Stimulated activated CD4-positive, alpha-beta T cell treated with anti-CD3 and anti-CD28 coated beads, Interleukin-12 subunit alpha, Interleukin-12 subunit beta, amount 100 ng/mL, for 48 hours (primary cell): ENCODE measurements around the gene CEP78.
"Not testable (repeated sequence)": the region's sequence is repeated elsewhere in the genome, so short reads cannot be mapped to it uniquely, and the experiment has no call there.

Experiments
- DNase-seq, 3 donors: peaks; one replicate each; pipeline ENCODE4 v3.0.0-alpha.2; 2020; ENCODE audit warnings: low read depth in 2 of 3, low spot score in 1 of 3

CEP78 gene

DNA sequence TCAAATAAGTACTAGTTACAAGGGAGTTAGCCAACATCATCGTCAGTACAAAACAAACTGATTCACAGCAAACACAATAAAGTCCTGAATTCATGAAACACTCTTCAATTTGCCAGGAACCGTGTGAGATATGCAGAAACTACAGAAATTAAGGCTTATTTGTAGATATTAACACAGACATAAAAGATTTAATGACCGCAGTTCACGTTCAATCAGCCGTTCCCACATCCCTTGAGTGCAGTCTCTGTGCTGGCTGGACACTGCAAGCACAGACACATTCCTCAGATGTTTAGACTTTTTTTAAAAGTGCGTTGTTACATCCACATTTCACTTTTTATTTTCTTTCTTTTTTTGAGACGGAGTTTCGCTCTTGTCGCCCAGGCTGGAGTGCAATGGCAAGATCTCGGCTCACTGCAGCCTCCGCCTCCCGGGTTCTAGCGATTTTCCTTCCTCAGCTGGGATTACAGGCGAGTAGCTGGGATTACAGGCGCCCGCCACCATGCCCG lies 566 bp upstream of the CEP78 start:
- no peak for DNase-seq

DNA sequence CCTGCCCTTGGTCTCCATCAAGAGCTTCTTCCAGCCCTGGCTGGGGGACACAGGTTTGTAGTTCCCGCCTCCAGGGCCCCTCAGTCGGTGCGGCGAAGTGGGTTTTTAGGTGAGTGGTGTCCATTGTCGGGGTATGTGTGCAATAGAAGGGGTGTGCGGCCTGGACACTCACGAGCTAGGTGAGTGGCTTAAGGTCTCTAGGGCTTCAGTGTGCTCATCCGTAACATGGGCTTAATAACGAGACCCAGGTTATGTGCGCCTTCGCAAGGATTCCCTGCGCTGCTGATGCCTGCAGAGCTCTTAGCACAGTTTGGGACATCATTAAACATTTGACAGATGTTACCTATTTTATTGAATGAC lies 656 bp downstream of the CEP78 start:
- no peak for DNase-seq

DNA sequence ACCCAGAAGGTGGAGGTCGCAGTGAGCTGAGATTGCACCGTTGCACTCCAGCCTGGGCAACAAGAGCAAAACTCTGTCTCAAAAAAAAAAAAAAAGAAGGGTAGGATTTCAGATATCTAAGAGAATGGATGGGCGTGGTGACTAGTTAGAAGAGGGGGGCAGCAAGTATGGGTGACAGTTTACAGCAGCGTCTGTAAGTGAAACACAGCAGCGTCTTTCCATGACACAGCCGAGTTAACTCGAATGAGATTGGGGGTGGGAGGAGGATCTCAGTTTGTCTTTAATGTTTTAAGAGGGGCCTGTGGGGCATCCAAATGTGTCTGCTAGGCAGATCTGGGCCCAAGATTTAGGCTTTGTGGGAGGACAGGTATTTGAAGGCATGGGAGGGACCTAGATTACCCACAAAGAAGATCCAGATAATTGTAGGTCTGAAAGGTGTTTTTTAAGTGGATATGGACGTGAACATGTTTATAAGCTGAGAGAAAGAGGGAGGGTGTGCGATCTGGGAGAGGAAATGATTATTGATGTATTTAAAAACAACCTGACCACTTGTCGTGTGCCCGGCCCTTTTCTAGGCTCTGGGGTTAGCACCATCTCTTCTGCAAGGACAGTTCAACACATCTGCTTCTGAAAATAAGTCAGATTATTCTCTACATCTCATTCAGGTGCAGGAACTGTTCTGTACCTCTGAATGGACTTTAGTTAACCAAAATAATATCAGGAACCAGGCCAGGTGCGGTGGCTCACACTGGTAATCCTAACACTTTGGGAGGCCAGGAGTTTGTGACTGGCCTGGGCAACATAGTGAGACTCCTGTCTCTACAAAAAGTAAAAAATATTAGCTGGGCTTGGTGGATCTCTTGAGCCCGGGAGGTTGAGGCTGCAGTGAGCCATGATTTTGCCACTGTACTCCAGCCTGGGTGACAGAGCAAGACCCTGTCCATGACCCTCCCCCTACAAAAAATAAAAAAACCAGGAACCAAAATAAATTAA lies 2.5 kb downstream of the CEP78 start:
- DNase-seq = no peak

DNA sequence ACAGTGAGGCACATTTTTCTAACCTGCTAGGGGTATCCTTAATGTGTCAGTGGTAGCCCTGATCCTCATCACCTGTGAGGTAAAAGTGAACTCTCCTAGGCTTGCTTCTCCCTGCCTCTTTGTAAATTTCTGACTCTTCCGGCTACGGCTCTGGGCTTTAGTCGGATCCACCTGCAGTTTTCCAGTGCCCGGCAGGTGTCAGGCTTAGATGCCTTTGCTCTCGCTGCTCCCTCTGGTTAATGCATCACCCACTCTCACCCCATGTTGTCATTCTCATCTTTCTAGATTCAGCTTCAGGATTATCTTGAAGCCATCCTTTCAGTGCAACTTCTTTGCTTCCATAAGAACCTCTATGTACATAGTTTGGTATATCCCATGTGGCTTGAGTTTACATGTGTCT lies 3.6 kb downstream of the CEP78 start:
- DNase-seq = no peak

DNA sequence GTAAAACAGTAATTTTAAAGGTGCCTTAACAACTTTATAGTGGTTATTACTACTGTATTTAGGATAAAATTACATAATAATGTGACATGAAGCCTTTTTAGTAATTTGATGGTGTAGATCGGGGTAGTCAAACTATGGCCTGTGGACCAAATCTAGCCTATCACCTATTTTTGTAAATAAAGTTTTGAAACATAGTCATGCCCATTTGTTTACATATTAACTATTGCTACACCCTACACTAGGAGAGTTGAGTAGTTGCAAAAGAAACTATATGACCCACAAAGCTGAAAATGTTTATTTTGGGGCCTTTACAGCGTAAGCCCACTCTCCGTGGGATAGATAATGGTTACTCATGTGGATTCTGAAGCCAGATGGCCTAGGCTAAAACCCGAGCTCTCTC lies 6.2 kb downstream of the CEP78 start:
- DNase-seq = no peak

DNA sequence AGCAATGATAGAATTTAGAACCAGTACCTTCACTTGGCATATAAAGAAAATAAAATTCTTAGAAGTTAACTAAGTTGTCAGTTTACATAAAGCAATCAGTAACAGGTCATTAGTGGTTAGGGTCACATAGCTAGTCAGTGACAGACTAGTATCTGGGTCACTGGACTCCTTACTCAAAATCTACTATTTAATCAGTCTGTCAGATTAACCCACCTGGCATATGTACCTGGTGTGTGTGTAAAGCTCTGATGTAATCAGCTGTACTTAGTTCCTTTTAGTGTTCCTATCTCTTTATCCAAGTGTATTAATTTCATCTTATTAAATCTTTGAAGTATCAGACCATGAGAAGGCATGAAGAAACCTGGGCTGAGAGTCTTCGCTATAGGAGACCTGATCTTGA lies 7.3 kb downstream of the CEP78 start:
- DNase-seq = no peak

DNA sequence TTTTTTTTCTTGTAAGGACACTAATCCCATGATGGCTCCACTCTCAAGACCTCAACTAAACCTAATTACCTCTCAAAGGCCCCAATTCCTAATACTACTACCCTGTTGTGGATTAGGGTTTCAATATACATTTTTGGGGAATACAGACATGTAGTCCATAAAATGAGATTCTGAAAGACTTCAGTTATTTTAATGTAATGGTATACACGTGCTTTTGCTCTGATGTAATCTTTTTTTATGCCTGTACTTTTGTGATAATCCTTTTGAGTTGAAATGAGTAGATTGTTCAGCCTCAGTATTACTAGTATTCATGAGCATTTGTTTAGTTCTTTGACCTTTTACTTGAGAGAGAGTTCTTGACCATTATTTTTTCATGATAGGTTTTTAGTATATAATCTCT lies 9.5 kb downstream of the CEP78 start:
- no peak for DNase-seq

DNA sequence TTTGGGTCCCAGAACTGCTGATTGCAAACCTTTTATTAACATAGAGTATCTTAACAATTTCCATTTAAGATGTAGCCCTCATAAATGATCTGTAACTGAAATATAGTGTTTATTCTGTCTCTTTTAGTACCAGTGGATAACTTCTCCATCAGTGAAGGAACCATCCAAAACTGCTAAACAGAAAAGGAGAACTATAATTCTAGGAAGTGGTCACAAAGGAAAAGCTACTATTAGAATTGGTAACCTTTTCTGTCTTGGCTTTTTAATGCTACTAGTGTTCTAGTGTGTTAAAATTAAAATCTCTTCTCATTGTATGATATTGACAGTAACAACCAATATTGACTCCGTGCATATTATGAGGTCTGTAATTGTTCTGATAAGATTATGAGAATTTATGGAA lies 12.8 kb downstream of the CEP78 start:
- no peak for DNase-seq

DNA sequence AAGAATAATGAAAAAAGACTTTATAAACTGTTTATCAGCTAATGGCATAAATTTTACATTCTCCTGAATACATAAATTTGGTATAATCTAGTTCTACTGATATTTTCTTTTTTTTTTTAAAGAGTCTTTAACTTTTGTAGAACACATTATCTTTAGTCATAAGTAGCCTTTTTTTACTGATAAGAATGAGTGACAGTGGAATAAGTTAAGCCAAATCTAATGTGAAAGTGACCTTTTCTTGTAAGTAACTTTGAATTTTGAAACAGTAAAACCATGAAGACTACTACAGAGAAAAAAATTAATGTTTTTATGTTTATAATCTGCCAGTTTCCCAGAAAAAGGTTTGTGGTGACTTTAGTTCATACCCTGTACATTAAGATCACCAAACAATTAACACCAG lies 13.7 kb downstream of the CEP78 start:
- DNase-seq = no peak

DNA sequence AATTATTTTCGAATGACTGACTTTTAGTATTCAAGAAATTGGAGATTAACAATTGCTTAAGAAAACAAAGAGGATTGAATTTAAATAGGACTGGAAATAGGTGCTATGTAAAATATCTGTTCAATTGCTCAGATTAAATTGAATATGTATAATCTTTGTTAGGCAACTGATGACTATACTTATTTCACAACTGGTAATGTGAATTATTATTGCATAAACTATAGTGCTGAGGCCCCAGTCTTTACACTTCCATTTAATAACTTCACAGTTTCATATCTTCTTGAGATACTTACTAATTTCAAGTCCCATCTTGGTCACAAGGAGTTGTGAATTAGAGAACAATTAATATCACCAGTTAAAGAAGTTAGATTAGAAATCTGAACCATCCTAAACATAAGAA lies 16.7 kb downstream of the CEP78 start:
- DNase-seq = no peak

DNA sequence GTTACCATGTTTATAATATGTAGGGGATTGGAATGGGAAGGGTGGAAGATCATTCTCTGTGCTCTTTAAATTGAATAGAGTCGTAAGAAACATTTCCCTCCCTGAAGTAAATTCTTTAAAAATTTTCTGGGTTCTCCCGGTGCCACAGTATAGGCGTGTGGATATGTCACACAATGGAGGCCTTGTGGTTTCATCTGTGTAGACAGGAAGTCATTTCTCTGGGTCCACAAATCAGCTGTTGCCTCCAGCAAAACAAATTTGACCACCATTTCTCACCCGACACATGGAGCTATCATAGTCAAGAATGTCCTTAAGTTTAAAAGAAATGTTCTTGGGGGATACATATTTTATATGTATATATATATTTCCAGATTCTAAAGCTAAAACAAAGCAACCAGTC lies 17.4 kb downstream of the CEP78 start:
- DNase-seq = no peak

DNA sequence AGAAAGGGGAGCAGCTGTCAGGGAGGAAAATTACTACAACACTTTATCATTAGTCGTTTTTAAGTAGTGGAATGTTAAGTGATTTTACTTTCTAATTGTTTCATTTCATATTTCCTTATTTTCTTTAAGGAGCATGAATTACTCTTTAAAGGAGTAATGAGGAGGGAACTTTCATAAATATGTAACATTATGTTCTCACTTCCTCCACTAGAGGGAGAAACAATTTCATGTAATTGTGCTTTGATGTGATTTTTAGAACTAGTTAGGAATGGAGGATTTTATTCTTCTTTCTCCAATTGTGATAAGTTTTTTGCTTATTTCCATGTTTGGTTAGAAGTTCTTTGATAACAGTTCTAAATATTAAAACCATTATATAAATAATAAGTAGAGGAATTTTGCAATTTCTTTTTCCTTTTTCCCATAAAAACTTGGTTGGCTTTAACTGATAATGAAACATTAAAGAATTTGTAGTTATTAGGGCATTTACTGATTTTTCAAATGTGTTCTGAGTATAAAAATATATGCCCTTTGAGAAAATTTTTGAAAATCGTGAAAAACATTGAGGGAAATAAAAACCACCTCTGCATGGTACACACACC lies 25.6 kb downstream of the CEP78 start:
- no peak for DNase-seq

DNA sequence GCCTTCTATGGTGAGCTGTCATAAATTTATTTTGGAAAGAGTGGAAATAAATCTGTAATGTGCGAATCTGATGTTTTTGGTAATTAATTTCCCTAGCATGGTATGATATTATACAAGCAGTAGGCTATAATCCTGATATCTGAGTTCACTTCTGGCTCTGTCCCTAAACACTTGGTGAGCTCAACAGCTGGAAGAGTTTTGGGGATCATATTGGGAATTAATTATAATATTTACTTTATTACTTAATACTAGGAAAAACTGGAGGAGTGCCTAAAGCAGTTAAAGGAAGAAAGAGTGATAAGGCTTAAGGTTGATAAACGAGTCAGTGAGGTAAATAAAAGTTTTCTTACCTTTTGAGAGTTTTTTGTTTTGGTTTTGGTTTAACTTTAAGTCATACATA lies 26.8 kb downstream of the CEP78 start:
- DNase-seq = no peak

DNA sequence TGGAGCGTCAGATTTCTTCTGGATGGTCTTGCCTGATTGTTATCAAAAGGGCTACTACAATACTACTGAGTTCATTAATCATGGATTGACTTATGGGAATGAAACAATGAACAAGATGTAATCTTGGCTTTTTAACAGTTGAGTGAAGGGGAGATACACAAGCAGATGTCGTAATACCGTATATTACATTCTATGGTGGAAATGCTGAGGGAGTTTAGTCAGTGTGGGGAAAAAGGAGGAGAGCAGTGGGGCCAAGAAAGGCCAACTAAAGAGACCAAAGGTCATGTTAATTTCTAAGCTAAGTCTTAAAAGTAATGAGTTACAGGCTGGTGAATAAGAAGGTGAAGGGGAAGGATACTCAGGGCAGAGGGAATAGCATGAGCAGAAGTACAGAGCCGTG lies 32.0 kb downstream of the CEP78 start:
- no peak for DNase-seq

DNA sequence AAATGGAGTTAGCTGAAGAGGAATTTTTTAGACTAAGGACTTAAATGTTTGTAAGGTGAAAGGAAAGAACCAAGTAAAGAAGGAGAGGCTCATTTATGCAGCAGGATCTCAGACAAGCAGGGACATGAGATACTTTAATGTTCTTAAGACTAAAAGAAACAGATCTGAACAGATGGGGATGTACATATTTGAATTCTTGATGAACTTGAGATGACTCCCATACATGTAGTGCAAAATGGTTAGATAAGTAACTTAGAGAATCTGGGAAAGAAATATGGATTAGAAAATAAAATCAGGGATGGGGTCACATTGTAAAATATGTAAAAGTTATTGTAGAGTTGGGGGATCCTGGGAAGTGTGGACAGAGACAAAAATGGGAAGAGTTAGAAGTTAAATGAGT lies 33.9 kb downstream of the CEP78 start:
- DNase-seq = no peak

DNA sequence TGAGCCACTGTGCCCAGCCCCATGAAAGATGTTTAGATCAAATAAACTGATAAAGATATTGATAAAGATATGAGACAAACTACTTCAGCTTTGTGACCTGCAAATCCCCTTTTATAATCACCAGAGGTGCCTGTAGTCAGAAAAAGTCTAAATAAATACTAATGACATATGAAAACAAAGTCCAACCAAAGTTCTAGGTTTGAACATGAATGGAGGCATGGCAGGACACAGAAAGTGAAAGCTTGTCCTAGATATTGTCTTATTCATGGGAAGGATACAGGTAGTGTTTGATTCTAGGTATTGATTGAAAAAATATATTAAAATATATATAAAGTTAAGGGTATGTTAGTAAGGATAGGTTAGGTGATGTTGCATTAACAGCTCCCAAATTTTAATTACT lies 36.4 kb downstream of the CEP78 start:
- no peak for DNase-seq

DNA sequence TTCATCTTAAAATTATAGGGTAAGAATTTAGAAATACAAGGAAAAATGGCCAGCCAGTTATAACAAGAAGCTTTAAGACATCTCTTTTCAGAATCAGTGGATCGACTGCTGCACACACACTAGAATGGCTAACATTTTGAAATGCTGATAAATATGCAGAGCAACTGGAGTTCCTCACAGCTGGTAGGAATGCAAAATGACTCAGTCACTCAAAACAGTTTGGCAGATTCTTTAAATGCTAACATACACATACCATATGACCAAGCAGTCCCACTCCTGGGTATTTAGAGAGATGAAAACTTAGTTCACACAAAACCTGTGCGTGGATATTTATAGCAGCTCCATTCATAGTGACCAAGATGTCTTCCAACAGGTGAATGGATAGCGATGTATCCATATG lies 37.9 kb downstream of the CEP78 start:
- DNase-seq = no peak

DNA sequence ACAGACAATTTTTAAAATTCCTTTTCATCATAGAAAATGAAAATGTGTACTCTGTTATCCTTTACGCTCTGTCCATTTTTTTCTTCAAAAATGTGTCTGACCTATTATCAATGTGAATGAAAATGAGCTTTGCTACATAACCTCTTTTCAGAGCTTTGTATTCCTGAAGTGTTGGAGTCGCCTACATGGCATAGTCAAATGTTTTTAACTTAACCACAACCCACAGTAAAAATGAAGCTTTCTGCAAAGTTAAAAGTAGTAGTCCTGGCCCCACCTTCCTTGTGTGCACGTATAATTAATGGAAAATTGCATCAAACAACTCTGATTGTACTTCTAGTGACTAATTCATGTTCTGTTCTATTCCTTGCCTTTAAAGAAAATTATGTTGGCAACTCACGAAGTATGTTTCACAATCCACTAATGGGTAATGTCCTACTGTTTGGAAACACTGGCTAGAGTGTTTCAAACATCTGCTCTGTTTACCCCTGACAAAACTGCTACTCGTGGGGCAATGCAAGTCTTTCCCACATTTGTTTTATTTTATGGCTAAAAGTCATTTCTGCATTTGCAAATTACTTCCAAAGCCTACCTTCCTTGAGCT lies 42.4 kb downstream of the CEP78 start:
- no peak for DNase-seq

DNA sequence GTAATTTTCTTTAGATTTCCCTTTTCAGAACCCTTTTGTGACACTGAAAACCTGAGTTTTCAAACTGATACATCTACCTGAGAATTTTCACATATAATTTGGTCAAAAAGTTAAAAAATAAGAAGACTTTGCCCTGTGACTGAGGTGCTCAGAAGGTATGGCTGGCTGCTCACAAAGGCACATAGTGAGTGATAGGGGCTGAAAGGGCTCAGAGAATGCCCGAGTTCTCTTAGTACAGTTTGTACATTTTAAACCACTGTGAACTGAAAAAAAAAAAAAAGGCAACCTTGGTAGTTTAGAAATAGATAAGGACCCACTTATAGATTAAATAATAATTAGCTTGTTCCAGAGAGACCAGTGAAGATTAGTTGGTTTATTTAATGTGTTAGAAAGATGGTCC lies 42.9 kb downstream of the CEP78 start:
- no peak for DNase-seq

DNA sequence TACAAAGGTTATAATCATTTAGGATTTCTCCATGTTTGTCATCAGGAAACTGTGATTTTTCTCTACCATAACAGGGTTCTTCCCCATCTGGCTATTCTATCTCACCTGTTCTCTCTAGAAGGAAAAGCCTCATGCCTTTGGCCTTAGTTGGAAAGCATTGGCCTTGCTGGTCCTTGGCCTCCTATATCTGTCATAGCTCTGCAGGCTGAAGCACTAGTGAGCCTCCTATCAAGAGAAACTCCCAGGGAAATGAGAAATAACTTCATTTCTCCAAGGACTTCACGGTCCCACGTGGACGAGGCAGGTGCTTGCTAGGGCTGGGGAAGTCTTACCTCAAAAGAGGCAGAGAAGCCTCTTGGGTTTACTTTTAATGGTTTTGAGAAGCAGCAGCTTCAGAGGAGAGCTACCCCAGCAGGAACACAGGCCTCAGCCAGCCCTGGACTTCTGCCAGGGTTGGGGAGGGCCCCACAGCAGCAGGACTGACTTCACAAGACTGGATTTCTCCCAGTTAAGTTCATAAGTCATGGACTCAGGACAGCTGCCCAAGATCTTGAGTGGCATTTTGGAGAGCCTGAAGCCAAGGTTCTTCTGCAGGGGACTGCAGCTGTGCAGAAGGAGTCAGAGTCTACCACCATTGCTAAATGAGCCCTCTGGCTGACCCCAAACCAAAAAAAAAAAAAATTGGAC lies 45.2 kb downstream of the CEP78 start:
- DNase-seq = no peak

DNA sequence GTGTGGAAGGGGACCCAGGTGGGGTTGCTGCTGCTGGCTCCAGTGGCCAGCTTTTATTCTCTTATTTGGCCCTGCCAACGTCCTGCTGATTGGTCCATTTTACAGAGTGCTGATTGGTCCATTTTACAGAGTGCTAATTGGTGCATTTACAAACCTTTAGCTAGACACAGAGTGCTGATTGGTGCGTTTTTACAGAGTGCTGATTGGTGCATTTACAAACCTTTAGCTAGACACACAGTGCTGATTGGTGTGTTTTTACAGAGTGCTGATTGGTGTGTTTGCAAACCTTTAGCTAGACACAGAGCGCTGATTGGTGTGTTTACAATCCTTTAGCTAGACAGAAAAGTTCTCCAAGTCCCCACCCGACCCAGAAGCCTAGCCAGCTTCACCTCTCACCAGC lies 48.3 kb downstream of the CEP78 start:
- not testable (repeated sequence) for DNase-seq

DNA sequence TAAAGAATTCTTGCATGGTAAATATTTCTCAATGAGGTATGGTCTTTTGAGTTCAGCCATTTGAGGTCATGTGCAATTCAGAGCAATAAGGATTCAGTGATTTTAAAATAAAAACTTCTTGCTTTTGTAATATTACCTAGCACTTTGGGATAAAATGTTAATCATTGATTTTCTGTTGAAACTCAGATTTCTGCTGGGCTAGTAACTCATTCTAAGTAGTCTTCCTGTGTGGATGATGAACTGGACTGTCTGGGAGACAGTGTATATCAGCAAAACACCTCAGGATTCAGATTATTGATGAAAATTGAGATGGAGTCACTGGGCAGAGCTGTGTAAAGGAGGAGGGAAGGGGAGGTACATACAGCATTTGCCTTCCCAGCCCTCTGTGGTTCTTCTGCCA lies 50.2 kb downstream of the CEP78 start:
- no peak for DNase-seq
